ENCODE data around the gene DDX28.
"Not testable (repeated sequence)": the region's sequence is repeated elsewhere in the genome, so short reads cannot be mapped to it uniquely, and the experiment has no call there.

Gene DDX28

DNA sequence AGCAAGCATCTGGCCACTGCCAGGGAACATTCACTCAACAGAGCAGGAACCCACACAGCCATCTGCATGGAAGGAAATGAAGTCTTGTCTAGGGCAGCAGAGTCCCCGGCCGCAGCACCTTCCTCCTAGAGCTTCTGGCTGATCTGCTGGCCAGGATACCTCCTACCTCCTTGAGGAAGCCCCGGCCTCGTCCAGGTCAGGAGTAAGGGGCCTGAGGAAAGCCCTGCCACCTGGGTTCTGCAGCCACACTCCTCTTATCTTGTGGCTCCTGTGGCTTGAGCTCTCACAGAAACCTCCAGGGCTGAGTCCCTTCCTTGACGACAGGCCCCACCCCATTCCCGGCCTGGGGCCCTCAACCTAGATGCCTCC, 29.0 kb downstream of the DDX28 start:
- DNase-seq (ENCODE audit: low spot score): not testable (repeated sequence)

- DNase-seq (ENCODE audit: low spot score): peak; percentile 86
Observed at GRCh38 chr16:67993207-67994039, 29.6 kb downstream of the DDX28 start.

- DNase-seq (ENCODE audit: low spot score): no peak
Observed at GRCh38 chr16:67992661-67993206, 30.3 kb downstream of the DDX28 start.

GRCh38 chr16:67990018-67990386, 33.0 kb downstream of the DDX28 start:
- DNase-seq (ENCODE audit: low spot score): no peak

- DNase-seq (ENCODE audit: low spot score): no peak
Observed at GRCh38 chr16:67989322-67990017, 33.6 kb downstream of the DDX28 start.

GRCh38 chr16:67988675-67989074, 34.4 kb downstream of the DDX28 start:
- DNase-seq (ENCODE audit: low spot score): no peak

DNA sequence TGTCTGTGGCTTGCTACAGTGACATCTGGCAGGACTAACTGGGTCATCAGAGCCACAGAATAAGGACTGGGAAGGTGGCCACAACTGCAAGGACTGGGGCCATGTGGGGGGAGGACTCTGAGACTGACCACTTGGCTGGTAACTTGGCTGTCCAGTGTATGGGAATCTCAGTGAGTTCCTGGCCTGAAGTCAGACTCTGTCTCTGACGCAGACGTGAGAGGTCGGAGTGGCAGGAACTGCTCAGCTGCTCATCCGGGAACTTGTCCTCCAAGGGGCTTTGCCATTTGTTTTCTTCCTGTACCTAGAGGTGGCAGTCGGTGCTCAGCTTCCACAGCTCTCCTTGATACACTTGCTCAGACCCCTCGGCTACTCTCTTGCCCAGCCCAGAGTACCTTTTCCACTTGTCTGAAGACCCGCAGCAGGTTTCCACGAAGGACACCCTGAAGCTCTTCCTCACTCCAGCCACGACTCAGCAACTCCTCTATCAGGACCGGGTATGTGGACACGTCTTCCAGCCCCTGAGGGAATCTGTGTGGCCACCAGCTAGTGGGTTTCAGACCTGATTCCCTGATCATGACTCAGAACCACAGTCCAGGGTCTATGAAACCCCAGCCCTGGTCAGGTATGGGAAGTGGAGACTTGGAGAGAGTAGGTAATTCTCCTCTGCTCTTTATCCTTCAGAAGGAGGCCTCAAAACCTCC, 35.4 kb downstream of the DDX28 start:
- no peak for DNase-seq (ENCODE audit: low spot score)

- DNase-seq (ENCODE audit: low spot score): no peak
Observed at GRCh38 chr16:67986949-67987348, 36.1 kb downstream of the DDX28 start.

- no peak for DNase-seq (ENCODE audit: low spot score)
Observed at GRCh38 chr16:67982011-67982696, 40.9 kb downstream of the DDX28 start.

- no peak for DNase-seq (ENCODE audit: low spot score)
Observed at GRCh38 chr16:67979955-67980678, 42.9 kb downstream of the DDX28 start, which contains the start of gene DPEP3. Gene DPEP3 (minus strand): TSS chr16:67980499. CDS start chr16:67980380, 119 bp downstream.

DNA sequence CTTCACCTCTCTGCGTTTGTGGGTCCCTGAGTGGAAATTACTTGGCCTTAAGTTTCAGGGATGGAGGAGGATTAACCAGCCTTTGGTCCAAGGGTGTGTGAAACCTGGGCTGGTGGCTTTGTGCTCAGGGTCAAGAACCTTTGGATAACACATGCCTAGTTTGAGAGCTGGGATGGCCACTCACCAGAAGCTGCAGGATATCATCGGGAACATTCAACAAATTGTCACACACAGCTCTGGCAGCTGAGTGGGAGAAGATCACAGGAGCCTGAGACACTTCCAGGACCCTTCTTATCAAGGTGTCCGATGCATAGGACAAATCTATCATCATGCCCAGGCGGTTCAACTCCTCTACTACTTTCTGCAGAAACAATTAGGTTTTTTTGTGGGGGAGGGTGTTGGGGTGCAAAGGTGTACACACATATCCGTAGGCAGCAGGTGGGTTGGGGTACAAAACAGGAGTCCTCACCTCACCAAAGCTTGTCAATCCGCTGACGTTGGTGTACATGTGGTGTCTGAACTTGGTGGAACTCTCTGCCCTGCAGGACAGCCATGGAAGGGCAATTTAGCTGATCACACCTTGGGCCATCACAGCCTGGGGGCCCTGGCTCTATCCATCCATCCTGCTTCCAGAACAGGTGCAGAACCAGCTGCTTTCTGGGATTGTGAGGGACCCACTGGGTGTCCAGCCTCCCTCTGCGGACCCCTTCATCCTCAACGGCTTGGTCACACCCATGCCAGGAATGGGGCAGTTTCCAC, 45.4 kb downstream of the DDX28 start:
- DNase-seq (ENCODE audit: low spot score): no peak

- DNase-seq (ENCODE audit: low spot score): no peak
Observed at GRCh38 chr16:67977005-67977404, 46.0 kb downstream of the DDX28 start.

GRCh38 chr16:67976205-67976604, 46.8 kb downstream of the DDX28 start:
- no peak for DNase-seq (ENCODE audit: low spot score)

DNA sequence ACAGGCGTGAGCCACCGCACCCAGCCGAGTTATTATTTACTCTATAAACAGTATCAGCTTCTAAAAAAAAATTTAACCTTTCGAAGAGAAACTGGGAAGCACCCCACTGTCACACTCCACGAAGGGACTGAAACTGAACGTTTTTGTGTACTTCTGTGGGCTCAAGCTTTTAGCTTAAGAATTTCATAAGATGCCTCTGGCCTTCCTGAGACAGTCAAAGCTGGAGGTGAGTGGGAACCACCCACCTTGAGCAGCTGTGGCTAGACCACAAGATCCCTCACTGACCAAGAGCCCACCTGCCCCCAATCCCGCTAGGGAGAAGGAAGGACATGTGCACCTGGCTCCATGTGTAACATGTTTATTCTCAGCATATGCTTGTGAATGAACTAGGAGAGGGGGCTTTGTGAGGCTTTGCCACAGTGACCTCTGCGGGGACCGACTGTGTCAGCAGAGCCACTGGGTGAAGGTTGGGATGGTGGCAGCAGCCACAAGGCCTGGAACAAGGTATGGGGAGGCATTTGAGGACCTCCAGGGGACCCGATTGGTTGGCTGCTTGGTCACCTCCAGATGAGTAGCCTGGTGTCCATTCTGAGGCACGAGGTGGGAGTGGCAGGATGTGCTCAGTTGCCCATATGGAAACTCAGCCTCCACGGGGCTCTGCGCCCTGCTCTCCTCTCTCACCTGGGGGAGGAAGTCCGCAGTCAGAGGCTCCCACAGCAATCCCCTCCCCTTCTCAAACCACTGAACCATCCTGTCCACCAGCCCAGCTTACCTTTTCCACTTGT, 47.5 kb downstream of the DDX28 start:
- DNase-seq (ENCODE audit: low spot score): no peak

DNA sequence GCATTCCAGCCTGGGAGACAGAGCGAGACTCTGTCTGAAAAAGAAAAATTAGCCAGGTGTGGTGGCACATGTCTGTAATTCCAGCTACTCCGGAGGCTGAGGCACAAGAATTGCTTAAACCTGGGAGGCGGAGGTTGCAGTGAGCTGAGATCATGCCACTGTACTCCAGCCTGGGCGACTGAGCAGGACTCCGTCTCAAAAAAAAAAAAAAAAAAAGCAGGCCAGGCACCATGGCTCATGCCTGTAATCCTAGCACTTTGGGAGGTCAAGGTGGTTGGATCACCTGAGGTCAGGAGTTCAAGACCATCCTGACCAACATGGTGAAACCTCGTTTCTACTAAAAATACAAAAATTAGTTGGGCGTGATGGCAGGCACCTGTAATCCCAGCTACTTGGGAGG, 50.7 kb downstream of the DDX28 start:
- DNase-seq (ENCODE audit: low spot score): not testable (repeated sequence)

DNA sequence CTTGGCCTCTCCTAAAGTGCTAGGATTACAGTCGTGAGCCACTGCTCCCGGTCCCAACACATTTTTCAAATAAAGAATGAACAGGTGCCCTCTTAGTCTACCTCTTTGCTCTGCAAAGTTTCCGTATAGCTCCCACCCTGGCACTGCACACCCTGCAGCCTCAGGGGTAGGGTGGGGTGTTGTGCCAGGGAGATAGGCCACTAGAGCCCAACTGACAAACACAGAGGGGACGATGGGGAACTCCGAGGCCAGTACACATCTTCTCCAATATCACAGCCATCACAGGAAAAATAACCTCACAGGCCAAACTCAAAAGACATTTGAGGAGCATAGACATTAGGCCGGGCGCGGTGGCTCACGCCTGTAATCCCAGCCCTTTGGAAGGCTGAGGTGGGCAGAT, 51.9 kb downstream of the DDX28 start:
- DNase-seq (ENCODE audit: low spot score): no peak
